HG02943 (cell line): ENCODE measurements around the gene RAB6C.
"Not testable (repeated sequence)": the region's sequence is repeated elsewhere in the genome, so short reads cannot be mapped to it uniquely, and the experiment has no call there.

ENCODE experiments used
- ATAC-seq: cut with Tn5 transposase; IDR thresholded peaks from one replicate; pipeline ENCODE4 v1.9.1; 2021; ENCODE audit warnings: mild to moderate bottlenecking, low read depth, moderate library complexity; ENCODE audit not compliant: unreplicated experiment

The RAB6C gene

DNA sequence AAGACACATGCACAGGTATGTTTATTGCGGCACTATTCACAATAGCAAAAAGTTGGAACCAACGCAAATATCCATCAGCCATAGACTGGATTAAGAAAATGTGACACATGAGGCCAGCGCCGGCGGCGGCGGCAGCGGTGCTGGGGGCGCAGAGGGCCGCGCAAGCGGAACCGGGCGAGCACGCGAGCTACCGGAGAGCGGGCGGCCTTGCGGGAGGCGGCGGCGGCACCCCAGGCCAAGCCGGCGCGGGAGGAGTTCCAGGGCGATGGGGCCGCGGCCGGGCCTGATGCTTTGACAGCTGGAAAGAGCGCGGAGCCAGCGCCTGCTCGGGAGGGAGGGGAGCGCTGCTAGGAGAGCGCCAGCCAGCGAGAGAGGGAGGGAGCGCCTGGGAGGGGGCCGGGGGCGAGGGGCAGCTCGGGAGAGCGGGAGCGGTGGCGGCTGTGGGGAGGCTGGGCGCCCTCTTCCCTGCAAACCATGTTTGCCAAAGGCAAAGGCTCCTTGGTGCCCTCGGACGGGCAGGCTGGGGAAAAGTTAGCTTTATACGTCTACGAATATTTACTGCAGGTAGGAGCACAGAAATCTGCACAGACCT is 13.0 kb downstream of the RAB6C start:
- not testable (repeated sequence) for ATAC-seq

DNA sequence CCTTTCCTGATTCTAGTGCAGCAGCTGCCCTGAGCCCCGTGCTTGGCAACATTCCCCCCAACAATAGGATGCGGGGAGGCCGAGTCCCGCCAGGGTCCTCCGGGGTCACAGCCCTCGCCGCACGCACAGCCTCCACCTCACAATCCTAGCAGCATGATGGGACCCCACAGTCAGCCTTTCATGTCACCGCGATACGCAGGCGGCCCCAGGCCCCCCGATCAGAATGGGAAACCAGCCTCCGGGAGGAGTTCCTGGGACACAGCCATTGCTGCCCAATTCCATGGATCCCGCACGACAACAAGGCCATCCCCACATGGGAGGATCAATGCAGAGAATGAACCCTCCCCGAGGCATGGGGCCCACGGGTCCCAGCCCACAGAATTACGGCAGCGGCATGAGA is 13.7 kb downstream of the RAB6C start:
- ATAC-seq: not testable (repeated sequence)

- not testable (repeated sequence) for ATAC-seq
Measured at GRCh38 chr2:129996657-129997237, 17.3 kb downstream of the RAB6C start.

DNA sequence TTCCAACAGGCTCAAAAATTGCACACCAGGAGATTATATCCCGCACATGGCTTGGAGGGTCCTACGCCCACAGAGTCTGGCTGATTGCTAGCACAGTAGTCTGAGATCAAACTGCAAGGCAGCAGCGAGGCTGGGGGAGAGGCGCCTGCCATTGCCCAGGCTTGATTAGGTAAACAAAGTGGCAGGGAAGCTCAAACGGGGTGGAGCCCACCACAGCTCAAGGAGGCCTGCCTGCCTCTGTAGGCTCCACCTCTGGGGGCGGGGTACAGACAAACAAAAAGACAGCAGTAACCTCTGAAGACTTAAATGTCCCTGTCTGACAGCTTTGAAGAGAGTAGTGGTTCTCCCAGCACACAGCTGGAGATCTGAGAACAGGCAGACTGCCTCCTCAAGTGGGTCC is 19.3 kb downstream of the RAB6C start:
- not testable (repeated sequence) for ATAC-seq

GRCh38 chr2:130005862-130006261 is 26.4 kb downstream of the RAB6C start:
- not testable (repeated sequence) for ATAC-seq

DNA sequence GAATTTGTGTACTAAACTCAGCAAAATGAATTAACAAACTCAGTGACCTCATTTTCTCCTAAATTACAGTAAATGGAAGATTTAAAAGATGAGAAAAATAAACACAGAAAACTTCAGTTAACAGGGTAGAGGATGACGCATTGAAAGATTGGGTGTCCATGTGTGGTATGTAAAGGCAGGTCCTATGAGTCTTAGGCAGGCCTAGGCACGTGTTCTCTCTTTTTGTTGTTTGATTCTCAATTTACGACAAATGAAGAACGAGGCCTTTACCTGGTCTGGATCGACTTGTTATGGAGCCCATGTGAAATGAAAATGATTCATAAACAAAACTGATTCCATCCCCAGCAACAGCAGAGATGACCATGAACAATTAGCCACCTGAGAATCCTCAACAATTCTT is 37.2 kb downstream of the RAB6C start:
- not testable (repeated sequence) for ATAC-seq

GRCh38 chr2:130019402-130019801 is 39.9 kb downstream of the RAB6C start:
- no peak for ATAC-seq

DNA sequence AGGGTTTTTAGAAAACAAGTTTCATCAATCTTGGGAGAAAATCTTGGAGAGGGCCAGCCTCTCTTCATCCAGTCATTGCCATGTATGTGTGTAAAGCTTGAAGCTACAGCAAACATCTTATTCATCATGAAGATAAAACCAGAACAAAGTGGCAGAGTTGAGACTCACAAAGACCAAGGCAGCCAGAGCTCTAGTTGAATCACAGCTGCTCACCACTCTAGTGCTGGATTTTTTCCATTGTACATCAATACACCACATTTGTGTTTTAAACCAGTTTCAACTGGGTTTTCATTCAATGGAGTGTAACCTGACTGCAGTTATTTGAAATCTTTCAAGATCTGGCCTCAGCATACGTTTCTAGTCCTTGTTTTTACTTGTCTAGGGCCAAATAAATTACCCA is 40.6 kb downstream of the RAB6C start:
- not testable (repeated sequence) for ATAC-seq

DNA sequence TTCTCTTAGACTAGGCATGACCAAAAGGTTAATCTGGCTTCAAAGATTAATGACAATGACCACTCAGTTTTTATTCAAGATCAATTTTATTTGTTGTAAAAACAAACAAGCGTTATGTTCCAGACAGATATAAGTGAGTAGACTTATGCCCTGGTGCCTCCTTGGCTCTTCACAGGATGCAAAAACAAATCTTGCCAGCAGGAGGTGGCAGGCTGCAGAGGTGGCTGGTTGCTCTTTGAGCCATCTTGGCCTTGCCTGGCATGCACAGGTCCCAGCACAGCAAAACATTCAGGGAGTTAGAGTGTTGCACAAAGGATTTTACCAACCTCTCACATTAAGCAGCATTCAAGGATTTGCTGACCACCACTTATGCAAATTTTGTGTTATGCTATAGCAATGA is 46.5 kb downstream of the RAB6C start:
- ATAC-seq: not testable (repeated sequence)
